HG03342 (cell line): ENCODE data around the gene FOXJ2.
"Not testable (repeated sequence)": the region's sequence is repeated elsewhere in the genome, so short reads cannot be mapped to it uniquely, and the experiment has no call there.

Source experiments
- ATAC-seq: cut with Tn5 transposase; IDR thresholded peaks from one replicate; pipeline ENCODE4 v1.9.1; 2021; ENCODE audit warnings: mild to moderate bottlenecking, moderate library complexity; ENCODE audit not compliant: unreplicated experiment

The FOXJ2 gene

DNA sequence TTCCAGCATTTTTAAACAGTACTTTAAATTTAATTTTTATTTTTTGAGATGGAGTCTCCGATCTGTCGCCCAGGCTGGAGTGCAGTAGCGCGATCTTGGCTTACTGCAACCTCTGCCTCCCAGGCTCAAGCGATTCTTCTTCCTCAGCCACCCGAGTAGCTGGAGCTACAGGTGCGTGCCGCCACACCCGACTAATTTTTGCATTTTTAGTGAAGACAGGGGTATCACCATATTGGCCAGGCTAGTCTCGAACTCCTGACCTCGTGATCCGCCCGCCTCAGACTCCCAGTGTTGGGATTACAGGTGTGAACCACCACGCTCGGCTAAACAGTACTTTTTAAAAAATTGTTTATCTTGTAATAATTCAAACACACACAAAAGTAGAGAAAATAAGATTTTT lies 4.2 kb upstream of the FOXJ2 start:
- ATAC-seq = no peak

DNA sequence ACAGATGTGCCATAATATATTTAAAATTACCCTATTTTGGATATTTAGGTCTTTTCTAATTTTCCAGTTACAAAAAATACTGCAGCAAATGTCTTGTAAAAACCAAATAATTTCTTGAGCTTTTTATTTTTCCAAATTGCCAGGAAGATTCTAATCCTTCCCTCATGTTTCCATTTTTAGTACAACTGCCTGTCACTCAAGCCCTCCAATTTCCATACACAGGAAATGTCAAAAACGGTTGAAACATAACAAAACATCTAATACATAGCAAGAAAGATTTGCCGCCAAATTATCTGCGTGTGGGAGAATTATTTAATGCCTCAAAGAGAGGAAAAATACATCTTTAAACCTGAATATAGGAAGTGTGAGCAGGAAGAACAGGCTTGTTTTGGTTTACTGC lies 2.3 kb upstream of the FOXJ2 start:
- ATAC-seq = no peak

DNA sequence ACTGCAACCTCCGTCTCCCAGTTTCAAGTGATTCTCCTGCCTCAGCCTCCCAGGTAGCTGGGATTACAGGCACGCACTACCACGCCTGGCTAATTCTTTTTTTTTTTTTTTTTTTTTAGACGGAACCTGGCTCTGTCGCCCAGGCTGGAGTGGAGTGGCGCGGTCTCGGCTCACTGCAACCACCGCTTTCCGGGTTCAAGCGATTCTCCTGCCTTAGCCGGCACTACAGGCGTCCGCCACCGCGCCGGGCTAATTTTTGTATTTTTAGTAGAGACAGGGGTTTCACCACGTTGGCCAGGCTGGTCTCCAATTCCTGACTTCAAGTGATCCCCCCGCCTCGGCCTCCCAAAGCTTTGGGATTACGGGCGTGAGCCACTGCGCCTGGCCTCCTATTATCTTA lies 1.5 kb upstream of the FOXJ2 start:
- not testable (repeated sequence) for ATAC-seq

- no peak for ATAC-seq
These were observed 659 bp upstream of the FOXJ2 start for GRCh38 chr12:8031872-8032241.

DNA sequence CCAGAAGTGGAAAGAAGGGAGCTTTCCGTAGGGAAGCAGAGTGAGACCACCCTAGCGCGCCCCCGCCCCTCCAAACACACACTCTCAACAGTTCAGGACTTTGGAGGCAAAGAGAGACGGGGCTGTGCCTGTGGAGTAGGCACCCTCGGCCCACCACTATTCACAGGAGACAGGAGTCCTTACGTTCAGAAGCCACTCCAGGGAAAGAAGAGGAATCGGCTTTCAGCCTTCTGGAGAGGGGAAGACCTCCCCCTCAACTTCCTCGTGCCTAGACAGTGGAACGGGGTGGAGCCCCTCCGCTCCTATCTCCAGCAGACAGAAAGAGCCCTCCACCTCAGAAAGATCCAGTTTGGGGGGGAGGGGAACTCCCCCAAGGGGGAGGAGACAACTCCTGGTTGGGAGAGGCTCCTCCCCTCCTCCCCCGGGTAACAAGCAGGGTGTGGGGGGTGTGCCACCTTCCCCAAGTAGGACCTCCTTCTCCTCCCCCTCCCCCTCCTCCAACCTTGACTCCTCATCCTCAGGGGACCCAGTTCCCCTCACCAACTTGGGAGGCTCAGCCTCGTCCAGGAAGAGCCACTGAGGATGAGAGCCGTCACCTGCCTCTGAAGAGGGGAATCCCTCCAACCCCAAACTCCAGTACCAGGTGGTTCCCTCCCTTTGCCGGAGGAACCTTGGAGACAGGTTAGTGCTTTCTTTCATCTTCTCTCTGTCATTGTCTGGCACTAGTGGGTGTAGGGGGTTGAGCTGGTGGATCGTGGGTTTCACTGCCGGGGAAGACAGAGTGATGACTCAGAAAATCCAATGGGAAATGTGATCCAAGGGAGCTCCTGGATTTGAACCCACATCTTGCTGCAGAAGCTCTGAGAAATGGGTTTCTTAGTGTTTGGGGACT lies 883 bp downstream of the FOXJ2 start:
- peak; percentile 15 for ATAC-seq

DNA sequence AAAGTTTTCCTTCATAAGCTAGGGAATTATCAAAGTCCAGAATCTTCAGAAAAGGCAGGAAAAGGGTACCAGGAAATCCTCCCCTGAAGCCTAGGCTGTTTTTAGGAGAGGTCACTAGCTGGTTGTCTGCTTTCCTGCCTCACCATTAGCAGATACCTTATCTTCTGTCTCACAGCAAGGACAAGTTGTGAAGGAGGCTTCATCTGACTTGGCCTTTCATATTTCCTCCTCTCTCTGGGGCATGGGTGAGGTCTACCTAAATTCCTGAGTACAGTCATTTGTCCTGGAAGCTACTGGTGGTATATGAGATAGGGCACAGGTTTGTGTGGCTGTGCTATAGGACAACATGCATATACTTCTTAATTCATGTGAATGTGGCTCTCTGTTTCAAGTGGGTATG lies 2.3 kb downstream of the FOXJ2 start:
- ATAC-seq = no peak

DNA sequence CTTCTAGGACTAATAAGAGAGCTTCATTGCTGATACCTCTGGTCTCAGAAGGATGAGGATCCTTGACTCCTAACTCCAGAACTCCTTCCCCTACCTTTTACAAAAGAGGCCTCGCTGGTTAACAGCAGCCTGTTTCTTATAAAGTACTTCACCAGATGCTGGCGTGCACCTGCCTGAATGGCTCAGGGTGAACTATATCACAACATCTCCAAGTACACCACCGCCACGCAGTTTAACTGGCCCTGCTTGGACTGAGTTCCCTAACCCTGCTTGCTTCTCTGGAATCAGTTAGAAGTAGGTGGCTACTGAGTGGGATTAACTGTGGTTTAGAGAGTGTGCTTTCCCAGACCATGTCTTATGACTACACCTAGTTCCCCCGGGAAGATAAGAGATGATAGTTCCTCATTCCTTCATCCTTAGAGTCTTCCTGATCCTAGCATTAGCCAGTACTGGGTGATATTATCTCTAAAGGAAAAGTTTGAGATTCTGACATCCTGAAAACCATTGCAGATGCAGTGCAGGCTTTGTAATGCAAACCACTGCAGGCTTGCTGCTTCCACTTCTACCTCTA lies 3.0 kb downstream of the FOXJ2 start:
- no peak for ATAC-seq

DNA sequence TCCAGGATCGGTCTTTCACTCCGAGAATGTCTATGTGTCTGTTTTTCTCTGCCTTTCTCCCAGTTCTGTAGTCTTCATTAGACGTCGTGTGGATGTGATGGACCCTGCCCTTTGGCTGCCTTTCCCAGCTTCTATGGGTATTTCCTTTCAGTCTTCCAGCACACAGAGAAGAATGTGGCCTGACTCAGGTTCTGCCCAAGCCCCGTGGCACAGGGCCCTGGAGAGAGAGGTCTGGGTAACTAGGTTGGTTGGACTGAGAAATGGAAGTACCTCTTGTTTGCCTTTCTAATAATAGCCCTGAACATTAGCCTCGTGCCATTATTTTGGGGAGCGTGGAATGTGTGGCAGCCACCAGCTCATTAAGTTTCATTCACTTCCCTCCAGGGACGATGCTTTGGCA lies 3.8 kb downstream of the FOXJ2 start:
- ATAC-seq = no peak

- no peak for ATAC-seq
These were observed 4.6 kb downstream of the FOXJ2 start for GRCh38 chr12:8037046-8037663.

DNA sequence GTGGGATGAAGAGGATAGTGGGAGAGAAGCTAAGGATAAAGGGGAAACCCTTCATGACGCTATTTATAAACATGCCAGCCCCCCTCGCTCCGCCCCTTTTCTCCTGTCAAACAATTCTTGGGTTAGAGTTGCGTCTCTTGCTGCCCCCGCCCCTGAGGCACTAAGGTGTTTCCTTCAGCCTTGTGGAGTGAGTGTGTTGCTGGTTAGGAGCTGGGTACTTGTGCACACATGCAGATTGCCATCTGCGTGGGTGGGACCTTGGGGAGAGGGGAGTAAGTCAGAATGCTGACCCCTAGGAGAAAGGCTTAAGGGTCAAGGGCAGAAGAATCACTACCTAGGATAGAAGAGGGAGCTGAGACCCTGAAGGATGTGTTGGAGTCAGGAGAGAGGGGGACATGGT lies 5.4 kb downstream of the FOXJ2 start:
- ATAC-seq = no peak

GRCh38 chr12:8038659-8039114 lies 6.2 kb downstream of the FOXJ2 start:
- no peak for ATAC-seq

DNA sequence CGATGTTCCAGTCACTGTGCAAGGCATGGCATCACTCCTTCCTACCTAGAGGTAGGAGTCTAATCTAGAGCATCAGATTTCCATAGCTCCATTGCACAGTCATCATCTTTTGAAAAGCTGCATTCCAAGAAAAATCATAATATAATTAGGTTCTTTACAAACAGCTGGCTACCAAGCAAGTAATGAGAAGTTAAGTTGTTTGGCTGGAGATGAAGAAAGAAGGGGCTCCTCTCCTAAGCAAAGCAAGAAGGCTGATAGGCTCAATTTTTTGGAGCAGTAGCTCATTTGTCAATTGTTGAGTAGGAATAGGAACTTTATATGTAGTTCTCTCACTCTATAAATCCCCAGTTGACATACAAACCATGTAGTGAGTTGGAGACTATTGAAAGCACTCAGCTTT lies 8.3 kb downstream of the FOXJ2 start:
- ATAC-seq = no peak

DNA sequence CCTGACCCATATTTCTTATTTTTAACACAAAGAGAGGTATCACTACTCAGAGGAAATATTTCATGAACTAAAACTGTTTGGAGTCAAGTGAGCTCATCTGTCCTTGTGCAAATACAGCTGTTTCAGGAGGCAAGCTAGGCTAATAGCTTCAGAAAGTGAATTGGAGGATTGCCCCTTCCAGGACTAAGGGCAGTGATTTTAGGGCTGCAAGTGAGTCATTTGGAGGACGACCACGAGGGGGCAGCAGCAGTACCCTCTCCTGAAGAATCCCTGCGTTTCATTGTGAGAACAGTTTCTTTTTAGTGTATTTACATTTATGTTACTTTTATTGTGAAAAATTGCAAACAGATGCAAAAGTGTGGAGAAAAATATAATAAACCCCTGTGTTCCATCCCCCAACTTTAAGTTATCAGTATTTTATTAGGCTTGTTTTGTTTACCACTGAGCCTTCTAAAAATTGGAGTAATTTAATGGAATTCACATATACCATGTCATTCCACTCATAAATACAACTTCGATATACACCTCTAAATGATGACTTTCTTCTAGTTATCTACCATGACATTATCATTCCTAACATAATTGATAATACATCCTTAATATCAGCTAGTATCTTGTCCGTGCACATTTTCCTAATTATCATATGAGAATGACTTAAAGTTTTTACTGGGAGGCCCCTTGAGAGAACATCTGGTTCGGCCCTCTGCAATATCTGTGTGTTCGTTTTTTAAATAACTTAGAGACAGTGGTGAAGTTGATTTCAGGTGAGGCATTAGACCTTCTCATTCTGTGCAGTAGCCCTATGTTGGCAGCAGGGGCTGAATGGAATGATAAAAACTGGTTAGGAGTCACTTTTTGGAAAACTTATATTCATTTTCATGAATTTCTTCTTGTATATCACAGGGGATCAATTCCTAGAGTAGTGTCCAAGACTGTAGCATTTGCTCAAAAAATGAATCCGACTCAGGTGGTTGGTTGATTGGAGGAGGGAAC lies 13.7 kb downstream of the FOXJ2 start:
- ATAC-seq = no peak

GRCh38 chr12:8047842-8048241 lies 15.3 kb downstream of the FOXJ2 start:
- no peak for ATAC-seq

DNA sequence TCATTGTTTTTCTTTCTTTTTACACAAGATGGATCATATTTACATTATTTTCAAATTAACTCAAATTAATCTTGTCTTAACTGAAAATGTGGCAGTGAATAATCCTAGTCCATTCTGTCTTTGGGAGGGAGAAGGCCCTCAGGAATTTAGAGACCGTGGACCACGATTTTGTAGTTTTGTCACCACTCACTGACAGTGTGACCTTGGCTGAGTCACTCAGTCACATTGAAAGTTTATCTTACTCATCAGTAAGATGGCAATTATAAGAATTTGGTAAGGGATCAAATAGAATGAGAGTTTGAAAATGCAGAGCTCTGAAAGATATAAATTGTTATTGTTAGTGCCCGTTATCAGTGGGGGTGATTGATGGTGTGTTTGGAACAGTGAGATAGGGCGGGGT lies 16.4 kb downstream of the FOXJ2 start:
- no peak for ATAC-seq

GRCh38 chr12:8050600-8051250 lies 18.2 kb downstream of the FOXJ2 start:
- ATAC-seq = no peak

DNA sequence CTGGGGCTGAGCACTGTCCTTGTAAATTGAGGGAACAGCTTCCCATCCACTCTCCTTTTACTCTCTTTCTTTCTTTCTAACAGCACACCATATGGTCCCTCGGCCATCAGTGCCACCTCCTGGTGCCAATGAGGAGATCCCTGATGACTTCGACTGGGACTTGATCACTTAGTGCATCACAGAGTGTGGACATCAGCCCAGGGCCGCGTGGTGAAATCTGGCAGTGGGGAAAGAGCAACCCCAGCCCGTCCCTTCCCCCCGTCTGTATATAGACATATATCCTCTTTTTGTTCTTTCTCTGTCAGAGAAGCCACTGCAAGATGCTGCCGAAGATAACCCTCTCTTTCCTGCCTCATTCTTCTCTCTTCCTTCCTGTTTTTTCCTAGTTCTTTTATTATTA lies 20.2 kb downstream of the FOXJ2 start:
- no peak for ATAC-seq

- ATAC-seq = no peak
These were observed 22.3 kb downstream of the FOXJ2 start for GRCh38 chr12:8054816-8055215.

- ATAC-seq = no peak
These were observed 24.8 kb downstream of the FOXJ2 start for GRCh38 chr12:8057306-8057705.

GRCh38 chr12:8057839-8058238 lies 25.3 kb downstream of the FOXJ2 start:
- ATAC-seq = no peak
